ENCODE measurements around the gene DNLZ. TPM values are rescaled to one million over a fixed set of nuclear protein-coding genes. Genes with fewer than 3 reads are reported as not detected.

The DNLZ gene
- polyA plus RNA-seq, 1 of the 3 experiments (the other 2 are of a cell fraction) = 40.6 TPM

DNA sequence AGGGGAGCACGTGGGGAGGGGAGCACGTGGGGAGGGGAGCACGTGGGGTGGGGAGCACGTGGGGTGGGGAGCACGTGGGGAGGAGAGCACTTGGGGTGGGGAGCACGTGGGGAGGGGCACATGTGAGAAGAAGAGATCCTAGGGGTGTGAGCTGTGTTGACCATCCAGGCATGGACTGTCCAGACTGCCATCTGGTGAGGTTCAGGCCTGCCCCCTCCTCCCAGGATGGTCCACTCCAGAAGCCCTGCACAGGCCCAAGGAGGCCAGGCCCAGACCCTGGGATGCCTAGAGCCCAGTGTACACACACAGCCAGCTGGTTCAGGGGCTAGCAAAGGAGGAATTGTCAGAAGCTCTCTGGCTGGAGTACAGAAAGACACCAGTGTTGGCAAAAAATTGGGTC is 34.1 kb upstream of the DNLZ start:
- CTCF ChIA-PET = interaction anchor here (0.8 to 6.8 kb wide), 5 partner anchors 23 to 222 kb away, joined by 3 to 42 read pairs (median 3); partner anchors contain the start of gene DNLZ
- no peak for TF ChIP-seq YY1 (IDR thresholded peaks at IDR 0.05; ENCODE audit: low read depth)
- no peak for TF ChIP-seq CHD2 (IDR thresholded peaks at IDR 0.05; ENCODE audit: low read length, partially characterized antibody)
- TF ChIP-seq RAD21 (IDR thresholded peaks at IDR 0.05; ENCODE audit: low read length) = no peak
- TF ChIP-seq, protein P1, sequence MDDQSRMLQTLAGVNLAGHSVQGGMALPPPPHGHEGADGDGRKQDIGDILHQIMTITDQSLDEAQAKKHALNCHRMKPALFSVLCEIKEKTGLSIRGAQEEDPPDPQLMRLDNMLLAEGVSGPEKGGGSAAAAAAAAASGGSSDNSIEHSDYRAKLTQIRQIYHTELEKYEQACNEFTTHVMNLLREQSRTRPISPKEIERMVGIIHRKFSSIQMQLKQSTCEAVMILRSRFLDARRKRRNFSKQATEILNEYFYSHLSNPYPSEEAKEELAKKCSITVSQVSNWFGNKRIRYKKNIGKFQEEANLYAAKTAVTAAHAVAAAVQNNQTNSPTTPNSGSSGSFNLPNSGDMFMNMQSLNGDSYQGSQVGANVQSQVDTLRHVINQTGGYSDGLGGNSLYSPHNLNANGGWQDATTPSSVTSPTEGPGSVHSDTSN (IDR thresholded peaks at IDR 0.05) = no peak
- TF ChIP-seq FOSL2 (IDR thresholded peaks at IDR 0.05; ENCODE audit: borderline replicate concordance, low read depth) = no peak
- TF ChIP-seq, protein P2, sequence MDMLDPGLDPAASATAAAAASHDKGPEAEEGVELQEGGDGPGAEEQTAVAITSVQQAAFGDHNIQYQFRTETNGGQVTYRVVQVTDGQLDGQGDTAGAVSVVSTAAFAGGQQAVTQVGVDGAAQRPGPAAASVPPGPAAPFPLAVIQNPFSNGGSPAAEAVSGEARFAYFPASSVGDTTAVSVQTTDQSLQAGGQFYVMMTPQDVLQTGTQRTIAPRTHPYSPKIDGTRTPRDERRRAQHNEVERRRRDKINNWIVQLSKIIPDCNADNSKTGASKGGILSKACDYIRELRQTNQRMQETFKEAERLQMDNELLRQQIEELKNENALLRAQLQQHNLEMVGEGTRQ (IDR thresholded peaks at IDR 0.05; ENCODE audit: borderline replicate concordance, low read depth, low read length) = no peak
- TF ChIP-seq, protein P3, sequence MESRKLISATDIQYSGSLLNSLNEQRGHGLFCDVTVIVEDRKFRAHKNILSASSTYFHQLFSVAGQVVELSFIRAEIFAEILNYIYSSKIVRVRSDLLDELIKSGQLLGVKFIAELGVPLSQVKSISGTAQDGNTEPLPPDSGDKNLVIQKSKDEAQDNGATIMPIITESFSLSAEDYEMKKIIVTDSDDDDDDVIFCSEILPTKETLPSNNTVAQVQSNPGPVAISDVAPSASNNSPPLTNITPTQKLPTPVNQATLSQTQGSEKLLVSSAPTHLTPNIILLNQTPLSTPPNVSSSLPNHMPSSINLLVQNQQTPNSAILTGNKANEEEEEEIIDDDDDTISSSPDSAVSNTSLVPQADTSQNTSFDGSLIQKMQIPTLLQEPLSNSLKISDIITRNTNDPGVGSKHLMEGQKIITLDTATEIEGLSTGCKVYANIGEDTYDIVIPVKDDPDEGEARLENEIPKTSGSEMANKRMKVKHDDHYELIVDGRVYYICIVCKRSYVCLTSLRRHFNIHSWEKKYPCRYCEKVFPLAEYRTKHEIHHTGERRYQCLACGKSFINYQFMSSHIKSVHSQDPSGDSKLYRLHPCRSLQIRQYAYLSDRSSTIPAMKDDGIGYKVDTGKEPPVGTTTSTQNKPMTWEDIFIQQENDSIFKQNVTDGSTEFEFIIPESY (IDR thresholded peaks at IDR 0.05; ENCODE audit: borderline replicate concordance, low read depth) = no peak
- TF ChIP-seq RCOR1 (IDR thresholded peaks at IDR 0.05; ENCODE audit: low read length) = no peak
- TF ChIP-seq, protein P4, sequence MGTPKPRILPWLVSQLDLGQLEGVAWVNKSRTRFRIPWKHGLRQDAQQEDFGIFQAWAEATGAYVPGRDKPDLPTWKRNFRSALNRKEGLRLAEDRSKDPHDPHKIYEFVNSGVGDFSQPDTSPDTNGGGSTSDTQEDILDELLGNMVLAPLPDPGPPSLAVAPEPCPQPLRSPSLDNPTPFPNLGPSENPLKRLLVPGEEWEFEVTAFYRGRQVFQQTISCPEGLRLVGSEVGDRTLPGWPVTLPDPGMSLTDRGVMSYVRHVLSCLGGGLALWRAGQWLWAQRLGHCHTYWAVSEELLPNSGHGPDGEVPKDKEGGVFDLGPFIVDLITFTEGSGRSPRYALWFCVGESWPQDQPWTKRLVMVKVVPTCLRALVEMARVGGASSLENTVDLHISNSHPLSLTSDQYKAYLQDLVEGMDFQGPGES (IDR thresholded peaks at IDR 0.05; ENCODE audit: low read depth, low read length) = no peak
- Histone ChIP-seq H3K4me2 (no peak overlapping the region), H3K36me3 (replicated peaks in 1 of 2; ENCODE audit: control insufficient read depth in 1 of 2, insufficient read depth in 2 of 2, low read length in 1 of 2) (peaks cover 26 to 71% of the 10 kb centered on the region in 2 experiments), H4K20me1 (ENCODE audit: insufficient read depth) (peaks cover 5% of the 10 kb centered on the region; the same call in 1 of the 2 replicates), H3K27me3 (ENCODE audit: insufficient read depth) (no peaks in the 10 kb centered on the region), H2AFZ (ENCODE audit: low read depth) (no peak overlapping the region), H3K9me3 (no peaks in the 10 kb centered on the region), H3K9ac (no peak overlapping the region), H3K9me2 (no peaks in the 10 kb centered on the region), H3K4me1 (ENCODE audit: control insufficient read depth in 1 of 2, insufficient read depth in 2 of 2, low read depth in 1 of 2, low read length in 1 of 2) (peaks cover 3 to 19% of the 10 kb centered on the region in 2 experiments; a peak in 2 of 4 replicates), H3F3A (replicated peaks; ENCODE audit: insufficient read depth) (peaks cover 10% of the 10 kb centered on the region), H3K27ac (ENCODE audit: low read depth in 2 of 2, low read length in 1 of 2) (no peak overlapping the region), H3K79me2 (ENCODE audit: insufficient read depth) (peaks cover 38% of the 10 kb centered on the region), H3K4me3 (ENCODE audit: low read depth in 2 of 2, low read length in 1 of 2) (no peak overlapping the region)
- POLR2A ChIA-PET = interaction anchor here (4.0 kb wide), 1 partner anchor 24 kb away, joined by 21 read pairs; the partner anchor contains the start of gene CARD9
- 88% methylated on average over 5 of the region's 6 CpGs for WGBS (ENCODE audit: low lambda C conversion rate)
- no peak for DNase-seq

DNA sequence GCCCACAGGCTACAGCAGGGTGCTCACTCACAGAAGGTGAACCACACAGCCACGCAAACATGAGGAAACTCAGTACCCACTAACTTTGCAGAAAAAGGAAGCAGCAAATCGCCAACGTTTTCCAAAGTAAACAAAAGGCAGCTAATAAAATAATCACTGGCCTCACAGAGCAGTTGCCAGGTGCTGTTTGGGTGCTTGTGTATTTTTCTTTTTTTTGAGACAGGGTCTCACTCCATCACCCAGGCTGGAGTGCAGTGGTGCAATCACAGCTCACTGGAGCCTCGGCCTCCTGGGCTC is 32.6 kb upstream of the DNLZ start:
- Histone ChIP-seq H3K27me3 (ENCODE audit: insufficient read depth) (no peaks in the 10 kb centered on the region), H3K79me2 (ENCODE audit: insufficient read depth) (peaks cover 40% of the 10 kb centered on the region), H3F3A (replicated peaks; ENCODE audit: insufficient read depth) (peaks cover 6% of the 10 kb centered on the region), H3K27ac (ENCODE audit: low read depth in 2 of 2, low read length in 1 of 2) (no peak overlapping the region), H3K9me2 (no peaks in the 10 kb centered on the region), H3K9ac (no peak overlapping the region), H3K36me3 (replicated peaks in 1 of 2; ENCODE audit: control insufficient read depth in 1 of 2, insufficient read depth in 2 of 2, low read length in 1 of 2) (peaks cover 30 to 72% of the 10 kb centered on the region in 2 experiments), H3K9me3 (no peaks in the 10 kb centered on the region), H3K4me3 (ENCODE audit: low read depth in 2 of 2, low read length in 1 of 2) (no peak overlapping the region), H3K4me1 (ENCODE audit: control insufficient read depth in 1 of 2, insufficient read depth in 2 of 2, low read depth in 1 of 2, low read length in 1 of 2) (peaks cover 3 to 19% of the 10 kb centered on the region in 2 experiments; a peak in 2 of 4 replicates), H3K4me2 (no peak overlapping the region), H2AFZ (ENCODE audit: low read depth) (no peak overlapping the region), H4K20me1 (ENCODE audit: insufficient read depth) (peaks cover 5% of the 10 kb centered on the region; the same call in 1 of the 2 replicates)
- ChIA-PET CTCF (interaction anchor here (0.8 to 6.8 kb wide), 6 partner anchors 12 to 83 kb away, joined by 3 to 42 read pairs (median 4); partner anchors contain the start of genes DNLZ, ENTR1 and PMPCA), POLR2A (interaction anchor here (0.8 to 4.0 kb wide), 2 partner anchors 22 to 69 kb away, joined by 3 to 21 read pairs; partner anchors contain the start of genes CARD9 and GPSM1)
- WGBS (ENCODE audit: low lambda C conversion rate) = 90% methylated on average over 4 of the region's 4 CpGs
- DNase-seq = no peak
- TF ChIP-seq, protein P5, sequence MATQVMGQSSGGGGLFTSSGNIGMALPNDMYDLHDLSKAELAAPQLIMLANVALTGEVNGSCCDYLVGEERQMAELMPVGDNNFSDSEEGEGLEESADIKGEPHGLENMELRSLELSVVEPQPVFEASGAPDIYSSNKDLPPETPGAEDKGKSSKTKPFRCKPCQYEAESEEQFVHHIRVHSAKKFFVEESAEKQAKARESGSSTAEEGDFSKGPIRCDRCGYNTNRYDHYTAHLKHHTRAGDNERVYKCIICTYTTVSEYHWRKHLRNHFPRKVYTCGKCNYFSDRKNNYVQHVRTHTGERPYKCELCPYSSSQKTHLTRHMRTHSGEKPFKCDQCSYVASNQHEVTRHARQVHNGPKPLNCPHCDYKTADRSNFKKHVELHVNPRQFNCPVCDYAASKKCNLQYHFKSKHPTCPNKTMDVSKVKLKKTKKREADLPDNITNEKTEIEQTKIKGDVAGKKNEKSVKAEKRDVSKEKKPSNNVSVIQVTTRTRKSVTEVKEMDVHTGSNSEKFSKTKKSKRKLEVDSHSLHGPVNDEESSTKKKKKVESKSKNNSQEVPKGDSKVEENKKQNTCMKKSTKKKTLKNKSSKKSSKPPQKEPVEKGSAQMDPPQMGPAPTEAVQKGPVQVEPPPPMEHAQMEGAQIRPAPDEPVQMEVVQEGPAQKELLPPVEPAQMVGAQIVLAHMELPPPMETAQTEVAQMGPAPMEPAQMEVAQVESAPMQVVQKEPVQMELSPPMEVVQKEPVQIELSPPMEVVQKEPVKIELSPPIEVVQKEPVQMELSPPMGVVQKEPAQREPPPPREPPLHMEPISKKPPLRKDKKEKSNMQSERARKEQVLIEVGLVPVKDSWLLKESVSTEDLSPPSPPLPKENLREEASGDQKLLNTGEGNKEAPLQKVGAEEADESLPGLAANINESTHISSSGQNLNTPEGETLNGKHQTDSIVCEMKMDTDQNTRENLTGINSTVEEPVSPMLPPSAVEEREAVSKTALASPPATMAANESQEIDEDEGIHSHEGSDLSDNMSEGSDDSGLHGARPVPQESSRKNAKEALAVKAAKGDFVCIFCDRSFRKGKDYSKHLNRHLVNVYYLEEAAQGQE (IDR thresholded peaks at IDR 0.05; ENCODE audit: low read depth, low read length) = no peak
- no peak for TF ChIP-seq SMC3 (IDR thresholded peaks at IDR 0.05; ENCODE audit: low read depth, low read length)
- TF ChIP-seq EP300 (IDR thresholded peaks at IDR 0.05; ENCODE audit: borderline replicate concordance in 1 of 2, low read depth in 1 of 2, low read length in 1 of 2) = no peak
- no peak for TF ChIP-seq TEAD4 (IDR thresholded peaks at IDR 0.05; ENCODE audit: borderline replicate concordance, insufficient read depth)
- TF ChIP-seq NRF1 (IDR thresholded peaks at IDR 0.05; ENCODE audit: low read depth, low read length) = no peak
- TF ChIP-seq, protein P6, sequence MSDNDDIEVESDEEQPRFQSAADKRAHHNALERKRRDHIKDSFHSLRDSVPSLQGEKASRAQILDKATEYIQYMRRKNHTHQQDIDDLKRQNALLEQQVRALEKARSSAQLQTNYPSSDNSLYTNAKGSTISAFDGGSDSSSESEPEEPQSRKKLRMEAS (IDR thresholded peaks at IDR 0.05; ENCODE audit: low read depth) = no peak
- TF ChIP-seq EZH2phosphoT487 (IDR thresholded peaks at IDR 0.05; ENCODE audit: borderline replicate concordance, low read depth) = no peak
- TF ChIP-seq, protein P2 (IDR thresholded peaks at IDR 0.05; ENCODE audit: borderline replicate concordance, low read depth, low read length) = no peak

Data from SK-N-SH (cell line).